Measurements from ENCODE around the gene NPC1.

The NPC1 gene

DNA sequence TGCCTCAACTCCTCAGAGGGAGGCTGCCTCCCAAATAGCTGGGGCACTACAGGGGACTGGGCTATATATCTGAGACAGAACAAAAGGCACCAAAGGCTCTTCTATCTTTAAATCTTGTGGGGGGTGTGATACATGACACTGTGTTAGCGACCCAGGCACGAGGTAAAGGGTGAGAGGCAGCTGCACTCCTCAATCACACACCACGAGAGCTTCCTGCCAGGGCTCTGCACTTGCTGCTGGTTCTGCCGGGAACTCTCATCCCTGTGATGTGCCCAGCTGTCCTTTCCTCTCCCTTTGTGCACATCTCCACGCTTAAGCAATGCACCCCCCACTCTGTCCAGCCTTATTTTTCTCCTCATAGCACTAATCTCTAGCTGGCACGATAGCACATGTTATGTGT is 32.4 kb downstream of the NPC1 start:
- in situ Hi-C loops (cut with MboI; ENCODE audit: low sequenced_read_pairs) = no loop called here

DNA sequence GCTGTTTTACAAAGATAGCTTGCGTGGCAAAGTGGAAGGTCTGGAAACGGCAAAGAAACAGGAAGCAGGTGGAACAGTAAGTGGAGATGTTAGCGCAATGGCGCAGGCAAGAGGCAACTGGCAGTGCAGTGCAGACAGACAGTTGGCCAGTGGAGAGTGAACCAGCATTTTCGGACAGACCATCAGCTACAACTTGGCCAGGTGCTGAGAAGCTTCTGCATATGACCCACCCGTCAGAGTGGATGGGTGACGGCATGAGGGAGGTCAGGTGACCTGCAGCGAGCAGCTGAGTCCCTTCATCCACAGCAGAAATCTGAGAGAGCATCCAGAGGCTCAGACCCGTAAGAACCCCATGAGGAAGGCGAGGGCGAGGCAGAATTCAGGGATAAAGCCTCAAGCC is 33.8 kb downstream of the NPC1 start:
- in situ Hi-C loops (cut with MboI; ENCODE audit: low sequenced_read_pairs) = no loop called here

DNA sequence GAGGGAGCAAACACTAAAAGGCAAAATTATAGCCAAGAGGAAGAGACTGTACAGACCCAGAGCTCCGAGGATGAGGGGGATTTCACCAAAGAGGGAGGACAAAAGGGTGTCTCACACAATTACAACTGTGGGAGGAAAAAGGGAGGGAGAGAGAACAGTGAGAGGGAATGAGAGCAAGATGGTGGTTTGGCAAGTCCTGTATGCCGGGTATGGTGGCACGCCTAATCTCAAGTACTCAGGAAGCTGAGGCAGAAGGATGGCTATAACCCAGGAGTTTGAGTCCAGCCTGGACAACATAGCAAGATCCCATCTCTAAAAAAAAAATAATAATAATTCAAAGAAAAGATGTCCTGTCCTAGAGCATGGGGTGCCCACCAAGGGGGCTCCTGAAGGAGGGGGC is 34.3 kb downstream of the NPC1 start:
- in situ Hi-C loops (cut with MboI; ENCODE audit: low sequenced_read_pairs) = no loop called here

GRCh38 chr18:23550898-23551297 is 35.4 kb downstream of the NPC1 start:
- in situ Hi-C loops (cut with MboI; ENCODE audit: low sequenced_read_pairs) = no loop called here

GRCh38 chr18:23548719-23549118 is 37.6 kb downstream of the NPC1 start:
- in situ Hi-C loops (cut with MboI; ENCODE audit: low sequenced_read_pairs) = loop anchor here (25.0 kb wide), 1 partner anchor 89 kb away; no protein-coding TSS in a partner anchor

- in situ Hi-C loops (cut with MboI; ENCODE audit: low sequenced_read_pairs) = loop anchor here (25.0 kb wide), 1 partner anchor 89 kb away; no protein-coding TSS in a partner anchor
These were observed 38.0 kb downstream of the NPC1 start for GRCh38 chr18:23548275-23548674.

DNA sequence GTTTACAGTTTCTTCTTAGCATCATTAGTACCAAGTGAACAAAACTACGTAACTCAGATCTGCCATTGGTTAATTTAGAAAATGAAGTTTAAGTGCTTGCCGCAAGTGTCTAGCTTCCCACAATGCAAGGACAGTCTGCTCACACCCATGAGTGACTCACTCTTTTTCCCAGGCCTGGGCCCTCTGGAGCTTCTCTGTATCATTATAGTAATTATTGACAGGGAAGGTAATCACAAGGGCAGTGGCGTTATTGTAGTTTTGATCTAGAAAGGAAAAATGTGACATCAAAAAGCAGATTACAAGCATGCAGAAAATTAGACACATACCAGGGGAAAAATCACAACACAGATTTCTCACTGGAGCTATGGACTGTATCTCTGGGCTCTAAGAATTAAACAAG is 38.5 kb downstream of the NPC1 start:
- in situ Hi-C loops (cut with MboI; ENCODE audit: low sequenced_read_pairs) = loop anchor here (25.0 kb wide), 1 partner anchor 89 kb away; no protein-coding TSS in a partner anchor

DNA sequence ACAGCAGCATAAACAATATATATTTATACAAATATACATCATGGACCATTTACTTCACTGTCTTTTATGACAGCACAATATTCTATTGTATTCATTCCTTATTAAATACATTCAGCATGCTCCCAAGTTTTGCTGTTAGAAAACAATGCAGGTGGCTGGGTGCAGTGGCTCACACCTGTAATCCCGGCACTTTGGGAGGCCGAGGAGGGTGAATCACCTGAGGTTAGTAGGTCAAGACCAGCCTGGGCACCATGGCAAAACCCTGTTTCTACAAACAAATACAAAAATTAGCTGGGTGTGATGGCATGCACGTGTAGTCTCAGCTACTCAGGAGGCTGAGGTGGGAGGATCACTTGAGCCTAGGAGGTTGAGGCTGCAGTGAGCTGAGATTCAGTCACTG is 39.0 kb downstream of the NPC1 start:
- in situ Hi-C loops (cut with MboI; ENCODE audit: low sequenced_read_pairs) = loop anchor here (25.0 kb wide), 1 partner anchor 90 kb away; no protein-coding TSS in a partner anchor

- in situ Hi-C loops (cut with MboI; ENCODE audit: low sequenced_read_pairs) = loop anchor here (25.0 kb wide), 1 partner anchor 92 kb away; no protein-coding TSS in a partner anchor
These were observed 41.0 kb downstream of the NPC1 start for GRCh38 chr18:23545247-23545789.

DNA sequence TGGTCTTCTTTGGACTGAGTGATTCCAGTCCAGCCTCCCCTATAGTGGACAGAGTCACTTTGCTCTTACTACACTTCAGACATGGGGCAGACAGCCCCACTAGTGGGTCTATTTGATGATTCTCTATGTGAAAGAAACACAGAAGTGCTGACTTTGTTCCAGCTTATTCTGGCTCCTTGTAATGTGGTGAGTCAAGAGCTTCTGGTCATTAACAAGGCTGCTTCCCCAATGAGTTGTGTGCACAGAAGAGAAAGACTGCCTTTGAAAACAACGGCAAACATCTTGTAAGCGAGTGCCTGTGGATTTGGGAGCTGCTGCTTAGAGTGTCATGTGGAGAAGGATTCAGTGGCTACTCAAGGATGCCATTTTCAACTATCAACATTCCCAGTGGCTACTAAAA is 43.8 kb downstream of the NPC1 start:
- in situ Hi-C loops (cut with MboI; ENCODE audit: low sequenced_read_pairs) = loop anchor here (25.0 kb wide), 1 partner anchor 95 kb away; no protein-coding TSS in a partner anchor

GRCh38 chr18:23541349-23542093 is 44.8 kb downstream of the NPC1 start:
- in situ Hi-C loops (cut with MboI; ENCODE audit: low sequenced_read_pairs) = loop anchor here (25.0 kb wide), 1 partner anchor 96 kb away; no protein-coding TSS in a partner anchor

DNA sequence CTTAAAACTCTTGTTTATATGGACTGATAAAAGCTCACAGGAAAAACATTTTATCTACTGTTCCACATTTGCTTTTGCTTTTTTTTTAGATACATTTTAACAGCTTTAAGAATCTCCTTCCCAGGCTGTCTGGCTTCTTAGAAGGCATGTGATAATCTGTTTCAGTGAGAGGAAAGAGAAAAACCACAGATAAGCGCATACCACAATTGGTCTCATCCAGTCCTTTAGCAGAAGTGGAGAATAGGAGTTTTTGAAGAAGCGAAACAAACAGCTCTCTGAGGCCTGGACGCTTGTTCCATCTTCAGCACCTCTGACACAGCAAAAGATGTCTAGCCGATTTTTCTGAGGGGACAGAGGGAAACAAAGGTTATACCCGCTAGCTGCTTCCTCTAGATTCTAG is 45.4 kb downstream of the NPC1 start:
- in situ Hi-C loops (cut with MboI; ENCODE audit: low sequenced_read_pairs) = loop anchor here (25.0 kb wide), 1 partner anchor 96 kb away; no protein-coding TSS in a partner anchor

DNA sequence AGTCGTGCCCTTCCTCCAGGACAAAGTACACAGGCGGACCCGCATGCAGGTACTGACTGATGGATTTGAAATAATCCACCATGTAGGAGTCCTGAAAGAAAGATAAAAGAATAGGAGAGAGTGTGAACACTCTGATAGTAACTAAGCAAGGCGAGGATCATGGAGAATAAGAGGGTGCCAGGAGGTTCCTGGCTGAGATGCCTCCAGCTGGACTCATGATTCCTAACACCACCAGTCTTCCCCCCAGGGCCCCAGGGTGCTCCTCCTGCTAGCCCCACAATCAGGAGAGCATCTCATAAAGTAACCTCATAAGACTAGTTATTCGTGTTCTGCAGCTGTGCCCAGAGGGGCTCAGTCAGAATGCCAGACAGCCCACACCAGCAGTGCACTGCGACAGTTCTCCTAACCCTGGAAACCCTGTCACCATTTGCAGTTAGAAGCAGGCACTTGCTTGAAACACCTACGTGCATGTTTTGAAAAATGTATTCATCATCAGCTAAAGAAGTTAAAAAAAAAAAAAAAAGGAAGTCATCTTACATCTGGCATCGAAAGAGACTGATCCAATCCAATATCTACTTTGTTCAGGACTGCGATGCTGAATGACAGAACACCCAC is 46.3 kb downstream of the NPC1 start:
- in situ Hi-C loops (cut with MboI; ENCODE audit: low sequenced_read_pairs) = loop anchor here (25.0 kb wide), 1 partner anchor 97 kb away; no protein-coding TSS in a partner anchor

GRCh38 chr18:23539296-23539695 is 47.0 kb downstream of the NPC1 start:
- in situ Hi-C loops (cut with MboI; ENCODE audit: low sequenced_read_pairs) = loop anchor here (25.0 kb wide), 1 partner anchor 98 kb away; no protein-coding TSS in a partner anchor

DNA sequence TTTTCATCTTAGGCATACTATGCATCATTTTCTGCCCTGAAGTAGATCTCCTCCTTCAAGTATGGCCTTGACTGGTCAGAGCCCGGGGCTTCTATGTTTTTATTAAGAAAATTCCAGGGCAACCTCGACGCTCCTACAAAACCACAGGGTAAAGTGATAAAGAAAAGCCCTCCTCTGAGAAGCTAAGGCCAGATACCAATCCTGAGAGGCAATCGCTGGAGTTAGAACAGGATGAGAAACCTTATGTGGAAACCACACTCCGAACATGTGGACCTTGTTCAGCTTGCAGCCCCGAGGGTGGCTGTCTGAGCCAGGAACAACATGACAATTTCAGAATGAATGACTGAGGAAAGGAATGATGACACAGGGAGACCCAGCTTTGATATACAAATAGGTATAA is 47.4 kb downstream of the NPC1 start:
- in situ Hi-C loops (cut with MboI; ENCODE audit: low sequenced_read_pairs) = loop anchor here (25.0 kb wide), 1 partner anchor 98 kb away; no protein-coding TSS in a partner anchor

DNA sequence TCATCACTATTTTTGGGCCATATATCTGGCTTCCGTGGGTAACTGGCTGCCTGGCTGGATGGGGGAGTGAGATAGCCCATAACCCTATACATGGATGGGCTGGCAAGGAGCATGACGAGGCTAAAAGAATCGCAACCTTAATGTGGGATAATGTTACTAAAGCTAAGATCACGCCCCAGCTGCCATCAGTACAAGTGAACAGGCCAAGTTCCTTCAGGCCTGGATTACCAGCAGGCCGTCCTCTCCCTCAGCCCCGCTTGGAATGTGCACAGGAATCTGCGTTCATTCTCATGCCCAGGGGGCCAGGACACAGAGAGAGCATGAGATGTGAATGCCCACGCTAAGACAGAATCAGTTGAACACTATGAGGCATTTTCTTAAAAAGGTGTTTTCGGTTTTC is 48.3 kb downstream of the NPC1 start:
- in situ Hi-C loops (cut with MboI; ENCODE audit: low sequenced_read_pairs) = loop anchor here (25.0 kb wide), 1 partner anchor 99 kb away; no protein-coding TSS in a partner anchor

DNA sequence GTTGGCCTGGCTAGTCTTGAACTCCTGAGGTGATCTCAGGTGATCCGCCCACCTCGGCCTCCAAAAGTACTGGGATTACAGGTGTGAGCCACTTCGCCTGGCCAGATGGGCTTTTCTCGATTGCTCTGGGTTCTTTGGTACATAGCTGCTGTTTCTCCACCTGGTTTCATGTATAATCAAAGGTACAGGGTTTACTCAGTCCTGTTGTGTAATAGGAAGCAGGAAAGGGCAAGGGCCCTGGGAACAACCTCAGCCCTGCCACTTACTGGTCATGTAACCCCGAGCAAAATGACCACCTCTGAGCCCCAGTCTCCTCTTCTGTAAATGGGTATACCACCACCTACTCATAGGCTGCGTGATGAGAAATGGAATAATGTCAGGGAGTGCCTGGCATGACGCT is 49.0 kb downstream of the NPC1 start:
- in situ Hi-C loops (cut with MboI; ENCODE audit: low sequenced_read_pairs) = loop anchor here (25.0 kb wide), 1 partner anchor 100 kb away; no protein-coding TSS in a partner anchor

DNA sequence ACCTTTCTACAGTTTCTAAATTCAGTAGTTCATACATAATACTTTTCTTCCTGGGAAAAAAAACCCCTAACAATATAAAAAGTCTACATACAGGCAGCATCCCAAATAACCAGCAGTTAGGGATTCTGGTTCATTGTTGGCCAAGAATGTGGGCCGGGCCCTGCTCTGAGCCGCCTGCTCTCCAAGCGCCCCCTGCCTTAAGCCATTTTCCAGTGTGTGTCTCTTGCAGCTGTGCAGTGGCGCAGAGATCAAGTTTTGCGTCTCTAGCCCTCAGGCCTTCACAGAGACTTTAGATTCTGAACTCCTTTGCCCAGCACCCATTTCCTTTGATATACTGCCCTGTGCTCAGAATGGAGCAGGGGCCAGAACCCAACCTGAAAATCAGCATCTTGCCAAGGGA is 50.1 kb downstream of the NPC1 start:
- in situ Hi-C loops (cut with MboI; ENCODE audit: low sequenced_read_pairs) = loop anchor here (25.0 kb wide), 1 partner anchor 101 kb away; no protein-coding TSS in a partner anchor

DNA sequence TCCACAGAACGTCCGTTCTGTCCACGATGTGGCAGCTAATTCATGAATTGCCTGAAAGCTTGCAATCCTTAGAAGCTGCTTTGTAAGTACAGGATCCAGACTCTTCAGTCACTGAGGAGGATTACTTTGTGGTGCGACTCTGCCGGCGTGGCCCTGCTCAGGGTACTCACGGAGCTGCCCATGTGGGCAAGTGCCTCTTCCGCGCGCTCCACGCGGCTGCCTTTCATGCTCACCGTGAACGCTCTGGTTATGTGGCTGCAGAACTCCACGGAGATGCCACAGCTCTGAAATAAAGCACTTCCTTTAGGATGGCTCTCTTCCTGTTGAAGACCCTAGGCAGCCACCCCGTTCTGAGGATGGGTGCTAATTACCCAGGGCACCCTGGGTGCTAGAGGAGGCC is 52.0 kb downstream of the NPC1 start:
- in situ Hi-C loops (cut with MboI; ENCODE audit: low sequenced_read_pairs) = loop anchor here (25.0 kb wide), 1 partner anchor 103 kb away; no protein-coding TSS in a partner anchor

DNA sequence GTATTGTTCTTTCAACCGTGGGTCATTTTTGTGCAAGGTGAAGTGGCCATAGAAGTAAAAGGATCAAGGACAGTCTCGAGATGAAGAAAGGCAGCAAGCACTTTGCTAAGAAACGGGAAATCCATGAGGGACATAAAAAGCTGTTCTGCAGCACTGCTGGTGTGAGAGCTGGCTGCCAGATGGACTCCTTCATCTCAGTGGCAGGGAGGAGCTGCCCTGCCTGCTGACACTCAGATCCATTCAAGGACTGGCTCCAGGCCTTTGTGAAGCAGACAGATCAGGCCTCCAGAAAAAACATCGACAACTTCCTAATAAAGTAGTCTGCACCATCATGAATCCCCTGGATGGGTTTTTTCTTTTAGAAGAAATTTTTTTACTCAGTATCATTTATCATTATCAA is 53.5 kb downstream of the NPC1 start:
- in situ Hi-C loops (cut with MboI; ENCODE audit: low sequenced_read_pairs) = loop anchor here (25.0 kb wide), 1 partner anchor 104 kb away; no protein-coding TSS in a partner anchor

DNA sequence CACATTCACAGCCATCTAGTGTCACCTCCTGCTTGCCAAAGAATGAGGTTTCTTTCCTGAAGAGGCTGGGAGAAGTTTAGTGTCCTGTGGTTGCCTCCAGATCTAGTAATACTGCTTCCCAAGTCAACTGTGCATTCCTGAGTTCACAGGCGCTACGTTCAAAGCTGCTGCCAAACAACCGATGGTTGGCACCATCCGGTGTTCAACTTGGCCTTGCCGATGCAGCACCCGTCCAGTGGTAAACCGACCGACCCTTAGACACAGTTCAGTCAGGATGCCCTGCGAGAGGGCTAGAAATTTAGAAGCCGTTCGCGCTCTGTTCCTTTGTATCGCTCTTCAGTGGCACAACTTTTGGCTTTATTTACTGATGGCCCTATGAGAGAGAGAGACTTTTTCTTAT is 54.4 kb downstream of the NPC1 start:
- in situ Hi-C loops (cut with MboI; ENCODE audit: low sequenced_read_pairs) = loop anchor here (25.0 kb wide), 1 partner anchor 105 kb away; no protein-coding TSS in a partner anchor
